ENCODE measurements around the gene SUCLG2.

SUCLG2 gene

DNA sequence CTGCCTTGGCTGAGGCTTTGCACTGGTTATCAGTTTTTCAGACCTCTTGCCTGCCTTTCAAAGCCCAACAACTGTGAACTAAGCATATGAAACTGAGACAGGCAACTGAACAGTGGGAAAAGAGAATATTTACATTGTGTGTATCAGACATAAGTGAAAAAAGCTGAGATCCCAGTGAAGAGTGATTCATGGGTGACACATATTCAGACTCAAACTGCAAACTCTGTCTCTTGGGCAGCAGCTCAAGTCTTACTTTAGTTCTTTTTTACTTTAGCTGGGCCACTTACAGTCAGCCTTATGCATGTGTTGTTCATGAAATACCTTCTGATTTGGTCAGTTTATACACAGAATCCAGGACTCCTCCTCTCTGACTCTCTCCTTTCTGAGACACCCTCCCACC is 19.2 kb downstream of the SUCLG2 start:
- DNase-seq (ENCODE audit: low read depth): no peak
- TF ChIP-seq, protein P1, sequence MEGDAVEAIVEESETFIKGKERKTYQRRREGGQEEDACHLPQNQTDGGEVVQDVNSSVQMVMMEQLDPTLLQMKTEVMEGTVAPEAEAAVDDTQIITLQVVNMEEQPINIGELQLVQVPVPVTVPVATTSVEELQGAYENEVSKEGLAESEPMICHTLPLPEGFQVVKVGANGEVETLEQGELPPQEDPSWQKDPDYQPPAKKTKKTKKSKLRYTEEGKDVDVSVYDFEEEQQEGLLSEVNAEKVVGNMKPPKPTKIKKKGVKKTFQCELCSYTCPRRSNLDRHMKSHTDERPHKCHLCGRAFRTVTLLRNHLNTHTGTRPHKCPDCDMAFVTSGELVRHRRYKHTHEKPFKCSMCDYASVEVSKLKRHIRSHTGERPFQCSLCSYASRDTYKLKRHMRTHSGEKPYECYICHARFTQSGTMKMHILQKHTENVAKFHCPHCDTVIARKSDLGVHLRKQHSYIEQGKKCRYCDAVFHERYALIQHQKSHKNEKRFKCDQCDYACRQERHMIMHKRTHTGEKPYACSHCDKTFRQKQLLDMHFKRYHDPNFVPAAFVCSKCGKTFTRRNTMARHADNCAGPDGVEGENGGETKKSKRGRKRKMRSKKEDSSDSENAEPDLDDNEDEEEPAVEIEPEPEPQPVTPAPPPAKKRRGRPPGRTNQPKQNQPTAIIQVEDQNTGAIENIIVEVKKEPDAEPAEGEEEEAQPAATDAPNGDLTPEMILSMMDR (conservative IDR thresholded peaks at IDR 0.05; ENCODE audit: low read depth, low read length): no peak
- H3K4me3 ChIP-seq (ENCODE audit: low read length): no peak overlapping the region

DNA sequence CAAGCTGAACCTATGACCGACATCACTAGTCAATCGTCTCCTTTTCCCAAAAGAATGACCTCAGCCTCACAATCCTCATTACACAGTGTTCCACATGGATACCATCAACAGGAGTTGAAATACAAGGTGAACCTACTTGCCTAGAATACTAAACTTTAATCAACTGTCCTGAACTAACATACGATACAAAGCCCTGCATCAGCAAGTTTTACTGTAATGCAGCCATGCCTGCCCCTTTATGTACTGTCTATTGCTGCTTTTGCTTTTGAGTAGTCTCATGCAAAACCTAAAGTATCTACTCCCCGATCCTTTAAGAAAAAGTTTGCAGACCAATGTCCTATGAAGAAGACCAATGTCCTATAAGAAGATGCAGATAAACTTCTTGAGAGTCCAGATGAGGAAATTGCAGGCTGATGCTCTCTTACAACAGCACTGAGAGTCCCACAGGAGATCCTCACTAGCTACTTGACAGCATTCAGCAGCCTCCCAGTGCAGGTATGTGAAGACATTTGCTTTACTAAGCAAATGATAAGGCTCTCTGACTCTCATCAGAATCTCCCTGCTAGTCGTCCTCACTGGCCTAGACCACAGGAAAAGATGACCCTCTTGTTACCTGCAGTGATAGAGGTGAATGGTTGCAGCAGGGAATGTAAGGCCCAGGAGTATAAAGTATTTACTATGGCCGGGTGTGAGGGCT is 23.6 kb downstream of the SUCLG2 start:
- no peak overlapping the region for H3K4me3 ChIP-seq (ENCODE audit: low read length)
- TF ChIP-seq, protein P1 (conservative IDR thresholded peaks at IDR 0.05; ENCODE audit: low read depth, low read length): no peak
- no peak for DNase-seq (ENCODE audit: low read depth)

DNA sequence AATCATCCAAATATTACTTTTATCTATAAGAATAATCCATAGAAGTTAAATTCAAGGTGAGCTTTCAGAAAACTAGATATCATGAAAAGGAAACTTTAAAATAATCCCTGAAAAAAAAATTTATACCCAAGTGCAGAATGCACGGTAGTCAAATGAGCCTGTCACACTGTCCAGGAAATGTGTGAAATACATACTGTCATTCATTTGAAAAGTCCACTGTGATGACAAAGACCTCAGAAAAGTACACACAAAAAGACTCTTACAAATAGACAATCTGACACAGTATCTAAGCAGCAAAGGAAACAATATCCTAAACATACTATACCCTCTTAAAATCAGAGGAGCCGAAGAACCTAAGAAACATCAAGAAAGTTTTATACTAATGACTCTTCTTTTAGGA is 29.7 kb downstream of the SUCLG2 start:
- no peak for DNase-seq (ENCODE audit: low read depth)
- H3K4me3 ChIP-seq (ENCODE audit: low read length): no peak overlapping the region
- TF ChIP-seq, protein P1 (conservative IDR thresholded peaks at IDR 0.05; ENCODE audit: low read depth, low read length): no peak

DNA sequence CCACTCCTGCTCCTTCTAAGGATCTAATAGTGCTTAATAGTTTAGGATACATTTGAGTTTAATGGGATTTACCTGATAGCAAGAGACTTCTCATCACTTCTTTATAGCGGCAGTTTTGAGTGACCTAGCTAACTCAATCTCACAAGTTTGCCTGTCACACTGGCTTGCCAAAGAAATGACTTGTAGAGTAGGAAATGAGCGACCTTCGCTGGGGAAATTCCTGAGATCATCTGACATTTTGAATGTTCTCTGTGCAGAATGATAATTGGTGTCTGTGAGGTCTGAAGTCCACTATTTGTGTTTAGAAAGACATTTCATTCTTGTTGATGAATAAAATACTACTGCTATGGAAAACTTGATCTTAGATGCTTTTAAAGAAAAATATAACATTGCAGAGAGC is 30.3 kb downstream of the SUCLG2 start:
- TF ChIP-seq, protein P1 (conservative IDR thresholded peaks at IDR 0.05; ENCODE audit: low read depth, low read length): no peak
- H3K4me3 ChIP-seq (ENCODE audit: low read length): no peak overlapping the region
- no peak for DNase-seq (ENCODE audit: low read depth)

DNA sequence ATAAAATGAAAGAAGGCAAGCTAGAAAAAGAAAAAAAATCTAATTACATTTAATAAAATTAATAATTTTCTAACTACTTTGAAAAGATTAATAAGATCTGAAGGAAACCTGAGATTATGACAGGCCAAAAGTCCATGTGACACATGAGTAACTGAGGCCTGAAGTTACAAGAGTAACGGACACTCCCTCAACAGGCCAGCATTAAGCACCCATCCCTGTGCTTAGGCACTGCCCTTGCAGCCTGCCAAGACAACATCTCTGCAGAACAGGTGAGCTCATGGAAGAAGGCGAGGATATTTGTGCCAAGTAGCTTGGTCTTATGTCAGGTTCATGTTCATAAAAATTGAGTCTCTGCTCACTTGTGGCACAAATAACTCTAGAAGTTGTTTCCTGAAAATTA is 31.8 kb downstream of the SUCLG2 start:
- no peak for DNase-seq (ENCODE audit: low read depth)
- H3K4me3 ChIP-seq (ENCODE audit: low read length): no peak overlapping the region
- TF ChIP-seq, protein P1 (conservative IDR thresholded peaks at IDR 0.05; ENCODE audit: low read depth, low read length): no peak

DNA sequence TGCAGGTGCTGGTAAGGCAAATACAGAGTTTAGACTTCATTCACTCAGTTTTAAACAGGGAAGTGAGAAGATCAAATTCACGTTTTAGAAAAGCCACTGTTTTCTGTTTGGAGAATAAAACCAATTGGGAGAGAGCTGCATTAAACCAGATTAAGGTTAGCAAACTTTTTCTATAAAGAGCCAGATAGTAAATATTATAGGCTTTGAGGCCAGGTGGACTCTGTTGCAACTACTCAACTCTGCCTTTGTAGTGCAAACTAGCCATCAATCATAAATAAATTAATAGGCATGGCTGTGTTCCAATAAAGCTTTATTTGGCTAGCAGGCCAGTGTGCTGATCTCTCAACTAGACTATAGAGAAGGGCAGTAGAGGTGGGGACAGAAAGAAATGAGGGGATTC is 33.5 kb downstream of the SUCLG2 start:
- no peak overlapping the region for H3K4me3 ChIP-seq (ENCODE audit: low read length)
- no peak for DNase-seq (ENCODE audit: low read depth)
- TF ChIP-seq, protein P1 (conservative IDR thresholded peaks at IDR 0.05; ENCODE audit: low read depth, low read length): no peak

DNA sequence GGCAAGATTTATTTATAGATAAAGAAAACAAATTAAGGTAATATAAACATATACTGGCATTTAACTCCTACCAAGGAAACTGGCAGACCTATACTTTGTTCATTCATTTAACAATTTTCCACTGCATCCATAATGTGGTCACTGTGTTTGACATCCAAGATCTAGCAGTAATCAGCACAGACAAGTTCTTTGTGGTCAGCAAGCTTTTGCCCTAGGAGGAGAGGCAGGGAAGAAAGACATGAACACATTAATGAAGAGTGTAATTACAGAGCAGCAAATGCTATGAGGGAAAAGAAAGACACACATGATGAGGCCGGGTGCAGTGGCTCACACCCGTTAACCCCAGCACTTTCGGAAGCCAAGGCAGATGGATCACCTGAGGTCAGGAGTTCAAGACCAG is 34.4 kb downstream of the SUCLG2 start:
- DNase-seq (ENCODE audit: low read depth): no peak
- no peak overlapping the region for H3K4me3 ChIP-seq (ENCODE audit: low read length)
- TF ChIP-seq, protein P1 (conservative IDR thresholded peaks at IDR 0.05; ENCODE audit: low read depth, low read length): no peak
